ENCODE data around the gene RRAGD.

DNA sequence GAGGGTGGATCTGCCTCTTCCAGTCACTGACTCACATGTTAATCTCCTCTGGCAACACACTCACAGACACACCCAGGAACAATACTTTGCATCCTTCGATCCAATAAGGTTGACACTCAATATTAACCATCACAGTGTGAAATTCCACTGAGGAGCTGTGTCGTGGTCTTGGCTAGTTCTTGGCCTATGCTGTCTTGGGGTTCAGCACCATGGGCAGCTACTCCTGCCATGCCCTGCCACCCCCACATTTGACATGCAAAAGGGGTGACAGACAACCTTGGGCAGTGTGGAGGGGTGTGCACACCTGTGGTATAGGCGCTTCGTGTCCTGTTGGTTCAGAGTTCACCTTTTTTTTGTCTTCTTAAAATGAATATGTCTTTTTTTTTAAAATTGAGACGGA, 46.6 kb upstream of the RRAGD start:
- TF ChIP-seq ETS1 (IDR thresholded peaks at IDR 0.05) (no peak), JUNB (IDR thresholded peaks at IDR 0.05; ENCODE audit: unreplicated experiment) (no peak), EZH2 (IDR thresholded peaks at IDR 0.05; ENCODE audit: low read depth, unreplicated experiment) (no peak), CREB1 (CRISPR knock-in tag; IDR thresholded peaks at IDR 0.05; ENCODE audit: low read depth) (no peak), POLR2AphosphoS5 (IDR thresholded peaks at IDR 0.05; ENCODE audit: low read depth) (no peak), EZH2phosphoT487 (IDR thresholded peaks at IDR 0.05; ENCODE audit: unreplicated experiment) (no peak), REST (IDR thresholded peaks at IDR 0.05; ENCODE audit: unreplicated experiment) (peak; percentile 75), STAT1 (IDR thresholded peaks at IDR 0.05; ENCODE audit: unreplicated experiment) (no peak), ZNF114 (CRISPR knock-in tag; IDR thresholded peaks at IDR 0.05) (no peak), ZNF331 (CRISPR knock-in tag; IDR thresholded peaks at IDR 0.05; ENCODE audit: low read depth) (no peak), NANOG (IDR thresholded peaks at IDR 0.05; ENCODE audit: borderline replicate concordance) (no peak)
- TF ChIP-seq, protein P1, sequence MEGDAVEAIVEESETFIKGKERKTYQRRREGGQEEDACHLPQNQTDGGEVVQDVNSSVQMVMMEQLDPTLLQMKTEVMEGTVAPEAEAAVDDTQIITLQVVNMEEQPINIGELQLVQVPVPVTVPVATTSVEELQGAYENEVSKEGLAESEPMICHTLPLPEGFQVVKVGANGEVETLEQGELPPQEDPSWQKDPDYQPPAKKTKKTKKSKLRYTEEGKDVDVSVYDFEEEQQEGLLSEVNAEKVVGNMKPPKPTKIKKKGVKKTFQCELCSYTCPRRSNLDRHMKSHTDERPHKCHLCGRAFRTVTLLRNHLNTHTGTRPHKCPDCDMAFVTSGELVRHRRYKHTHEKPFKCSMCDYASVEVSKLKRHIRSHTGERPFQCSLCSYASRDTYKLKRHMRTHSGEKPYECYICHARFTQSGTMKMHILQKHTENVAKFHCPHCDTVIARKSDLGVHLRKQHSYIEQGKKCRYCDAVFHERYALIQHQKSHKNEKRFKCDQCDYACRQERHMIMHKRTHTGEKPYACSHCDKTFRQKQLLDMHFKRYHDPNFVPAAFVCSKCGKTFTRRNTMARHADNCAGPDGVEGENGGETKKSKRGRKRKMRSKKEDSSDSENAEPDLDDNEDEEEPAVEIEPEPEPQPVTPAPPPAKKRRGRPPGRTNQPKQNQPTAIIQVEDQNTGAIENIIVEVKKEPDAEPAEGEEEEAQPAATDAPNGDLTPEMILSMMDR (conservative IDR thresholded peaks at IDR 0.05; ENCODE audit: low read depth in 2 of 2) = no peak
- TF ChIP-seq, protein P2, sequence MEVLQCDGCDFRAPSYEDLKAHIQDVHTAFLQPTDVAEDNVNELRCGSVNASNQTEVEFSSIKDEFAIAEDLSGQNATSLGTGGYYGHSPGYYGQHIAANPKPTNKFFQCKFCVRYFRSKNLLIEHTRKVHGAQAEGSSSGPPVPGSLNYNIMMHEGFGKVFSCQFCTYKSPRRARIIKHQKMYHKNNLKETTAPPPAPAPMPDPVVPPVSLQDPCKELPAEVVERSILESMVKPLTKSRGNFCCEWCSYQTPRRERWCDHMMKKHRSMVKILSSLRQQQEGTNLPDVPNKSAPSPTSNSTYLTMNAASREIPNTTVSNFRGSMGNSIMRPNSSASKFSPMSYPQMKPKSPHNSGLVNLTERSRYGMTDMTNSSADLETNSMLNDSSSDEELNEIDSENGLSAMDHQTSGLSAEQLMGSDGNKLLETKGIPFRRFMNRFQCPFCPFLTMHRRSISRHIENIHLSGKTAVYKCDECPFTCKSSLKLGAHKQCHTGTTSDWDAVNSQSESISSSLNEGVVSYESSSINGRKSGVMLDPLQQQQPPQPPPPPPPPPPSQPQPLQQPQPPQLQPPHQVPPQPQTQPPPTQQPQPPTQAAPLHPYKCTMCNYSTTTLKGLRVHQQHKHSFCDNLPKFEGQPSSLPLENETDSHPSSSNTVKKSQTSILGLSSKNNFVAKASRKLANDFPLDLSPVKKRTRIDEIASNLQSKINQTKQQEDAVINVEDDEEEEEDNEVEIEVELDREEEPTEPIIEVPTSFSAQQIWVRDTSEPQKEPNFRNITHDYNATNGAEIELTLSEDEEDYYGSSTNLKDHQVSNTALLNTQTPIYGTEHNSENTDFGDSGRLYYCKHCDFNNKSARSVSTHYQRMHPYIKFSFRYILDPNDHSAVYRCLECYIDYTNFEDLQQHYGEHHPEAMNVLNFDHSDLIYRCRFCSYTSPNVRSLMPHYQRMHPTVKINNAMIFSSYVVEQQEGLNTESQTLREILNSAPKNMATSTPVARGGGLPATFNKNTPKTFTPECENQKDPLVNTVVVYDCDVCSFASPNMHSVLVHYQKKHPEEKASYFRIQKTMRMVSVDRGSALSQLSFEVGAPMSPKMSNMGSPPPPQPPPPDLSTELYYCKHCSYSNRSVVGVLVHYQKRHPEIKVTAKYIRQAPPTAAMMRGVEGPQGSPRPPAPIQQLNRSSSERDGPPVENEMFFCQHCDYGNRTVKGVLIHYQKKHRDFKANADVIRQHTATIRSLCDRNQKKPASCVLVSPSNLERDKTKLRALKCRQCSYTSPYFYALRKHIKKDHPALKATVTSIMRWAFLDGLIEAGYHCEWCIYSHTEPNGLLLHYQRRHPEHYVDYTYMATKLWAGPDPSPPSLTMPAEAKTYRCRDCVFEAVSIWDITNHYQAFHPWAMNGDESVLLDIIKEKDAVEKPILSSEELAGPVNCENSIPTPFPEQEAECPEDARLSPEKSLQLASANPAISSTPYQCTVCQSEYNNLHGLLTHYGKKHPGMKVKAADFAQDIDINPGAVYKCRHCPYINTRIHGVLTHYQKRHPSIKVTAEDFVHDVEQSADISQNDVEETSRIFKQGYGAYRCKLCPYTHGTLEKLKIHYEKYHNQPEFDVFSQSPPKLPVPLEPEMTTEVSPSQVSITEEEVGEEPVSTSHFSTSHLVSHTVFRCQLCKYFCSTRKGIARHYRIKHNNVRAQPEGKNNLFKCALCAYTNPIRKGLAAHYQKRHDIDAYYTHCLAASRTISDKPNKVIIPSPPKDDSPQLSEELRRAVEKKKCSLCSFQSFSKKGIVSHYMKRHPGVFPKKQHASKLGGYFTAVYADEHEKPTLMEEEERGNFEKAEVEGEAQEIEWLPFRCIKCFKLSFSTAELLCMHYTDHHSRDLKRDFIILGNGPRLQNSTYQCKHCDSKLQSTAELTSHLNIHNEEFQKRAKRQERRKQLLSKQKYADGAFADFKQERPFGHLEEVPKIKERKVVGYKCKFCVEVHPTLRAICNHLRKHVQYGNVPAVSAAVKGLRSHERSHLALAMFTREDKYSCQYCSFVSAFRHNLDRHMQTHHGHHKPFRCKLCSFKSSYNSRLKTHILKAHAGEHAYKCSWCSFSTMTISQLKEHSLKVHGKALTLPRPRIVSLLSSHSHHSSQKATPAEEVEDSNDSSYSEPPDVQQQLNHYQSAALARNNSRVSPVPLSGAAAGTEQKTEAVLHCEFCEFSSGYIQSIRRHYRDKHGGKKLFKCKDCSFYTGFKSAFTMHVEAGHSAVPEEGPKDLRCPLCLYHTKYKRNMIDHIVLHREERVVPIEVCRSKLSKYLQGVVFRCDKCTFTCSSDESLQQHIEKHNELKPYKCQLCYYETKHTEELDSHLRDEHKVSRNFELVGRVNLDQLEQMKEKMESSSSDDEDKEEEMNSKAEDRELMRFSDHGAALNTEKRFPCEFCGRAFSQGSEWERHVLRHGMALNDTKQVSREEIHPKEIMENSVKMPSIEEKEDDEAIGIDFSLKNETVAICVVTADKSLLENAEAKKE (CRISPR knock-in tag; IDR thresholded peaks at IDR 0.05) = no peak
